H1 (cell line): Measurements from ENCODE around the gene AGR2. TPM values are rescaled to one million over a fixed set of nuclear protein-coding genes. Genes with fewer than 3 reads are reported as not detected.

Experiments
- CTCF ChIA-PET: fragments of 300-600 bp; sonication (Branson Sonifier 250); formaldehyde crosslinking; loops from one replicate; lab custom pipeline; 2021; ENCODE audit not compliant: partially characterized antibody; lab: Charles Lee
- POLR2A ChIA-PET: fragments of 300-600 bp; sonication (Branson Sonifier 250); formaldehyde crosslinking; loops from one replicate; lab custom pipeline; 2021; ENCODE audit warnings: inconsistent platforms; ENCODE audit not compliant: partially characterized antibody; lab: Charles Lee
- DNase-seq, 2 experiments: peaks; one replicate each; pipeline versions ENCODE4 v3.0.0 to v3.0.0-alpha.2; 2010 to 2022; ENCODE audit warnings: low spot score in 2 of 2, low read depth in 1 of 2, mixed read lengths in 1 of 2
- FAIRE-seq: peaks from 2 replicates; lab custom pipeline; 2011; peaks lifted over from hg19 to GRCh38; lab: Jason Lieb, UNC
- H2AFZ ChIP-seq: 2 replicates; pipeline ENCODE4 v1.8.1; 2012; ENCODE audit warnings: low read length, inconsistent platforms
- H2AK5ac ChIP-seq: 2 replicates; pipeline ENCODE4 v1.6.1; 2013; ENCODE audit warnings: low read depth, low read length
- H2BK120ac ChIP-seq: replicated peaks from 2 replicates; pipeline ENCODE3; 2013; ENCODE audit warnings: low read depth, low read length, inconsistent platforms
- H2BK12ac ChIP-seq: 2 replicates; pipeline ENCODE4 v1.6.1; 2013; ENCODE audit warnings: low read depth, low read length
- H2BK15ac ChIP-seq: 2 replicates; pipeline ENCODE4 v1.6.1; 2013; ENCODE audit warnings: low read length
- H2BK20ac ChIP-seq: 2 replicates; pipeline ENCODE4 v1.6.1; 2013; ENCODE audit warnings: low read length
- H2BK5ac ChIP-seq: 2 replicates; pipeline ENCODE4 v1.6.1; 2013; ENCODE audit warnings: low read depth, low read length
- H3K14ac ChIP-seq: 2 replicates; pipeline ENCODE4 v1.6.1; 2013; ENCODE audit warnings: inconsistent platforms; ENCODE audit not compliant: insufficient read length
- H3K18ac ChIP-seq: 2 replicates; pipeline ENCODE4 v1.6.1; 2013; ENCODE audit warnings: low read length; ENCODE audit errors: extremely low read depth
- H3K23ac ChIP-seq: 2 replicates; pipeline ENCODE4 v1.6.1; 2013; ENCODE audit warnings: inconsistent platforms; ENCODE audit not compliant: insufficient read length
- H3K23me2 ChIP-seq: 2 replicates; pipeline ENCODE4 v1.6.1; 2013; ENCODE audit warnings: low read depth, low read length
- H3K27ac ChIP-seq: 2 replicates; pipeline ENCODE4 v1.6.1; 2011; ENCODE audit warnings: low read depth, low read length, inconsistent platforms
- H3K27me3 ChIP-seq, 4 experiments: replicated peaks in 1 of 4; 1 replicate in 1 of 4; 2 replicates in 3 of 4; pipeline versions ENCODE4 v1.6.1 to v1.8.1; 2011 to 2013; ENCODE audit warnings: low read length in 3 of 4, mild to moderate bottlenecking in 3 of 4, inconsistent platforms in 2 of 4, mixed read lengths in 2 of 4, moderate library complexity in 1 of 4; ENCODE audit not compliant: control insufficient read depth in 3 of 4, insufficient read depth in 3 of 4; ENCODE audit errors: extremely low read depth in 1 of 4
- H3K36me3 ChIP-seq, 4 experiments: 2 replicates each; pipeline versions ENCODE4 v1.6.1 to v1.8.1; 2011 to 2013; ENCODE audit warnings: mild to moderate bottlenecking in 4 of 4, low read length in 3 of 4, moderate library complexity in 2 of 4, control low read depth in 1 of 4, inconsistent platforms in 1 of 4; ENCODE audit not compliant: insufficient read depth in 4 of 4, control insufficient read depth in 2 of 4
- H3K4ac ChIP-seq: replicated peaks from 2 replicates; pipeline ENCODE3; 2013; ENCODE audit warnings: low read length, low read depth, mixed read lengths, inconsistent platforms; ENCODE audit not compliant: insufficient read length
- H3K4me1 ChIP-seq, 4 experiments: replicated peaks in 1 of 4; 1 replicate in 1 of 4; 2 replicates in 3 of 4; pipeline versions ENCODE4 v1.6.1 to v1.8.1; 2011 to 2013; ENCODE audit warnings: low read length in 3 of 4, inconsistent platforms in 2 of 4, mixed read lengths in 1 of 4; ENCODE audit not compliant: insufficient read depth in 4 of 4, control insufficient read depth in 3 of 4
- H3K4me2 ChIP-seq, 2 experiments: 2 replicates each; pipeline versions ENCODE4 v1.6.1 to v1.8.1; 2011 to 2013; ENCODE audit warnings: low read depth in 2 of 2, low read length in 2 of 2, control low read depth in 1 of 2, inconsistent platforms in 1 of 2, mild to moderate bottlenecking in 1 of 2; ENCODE audit not compliant: insufficient read depth in 1 of 2
- H3K4me3 ChIP-seq, 4 experiments: fragments of 200-600, 300-600 bp in 1 of 4; sonication (generic), shearing (Covaris generic), sonication (Bioruptor Twin) in 1 of 4; 2 replicates each; pipeline versions ENCODE4 v1.5.1 to v1.8.1; 2011 to 2016; ENCODE audit warnings: low read length in 4 of 4, low read depth in 3 of 4, control low read depth in 2 of 4, inconsistent platforms in 2 of 4, mild to moderate bottlenecking in 2 of 4, mixed read lengths in 1 of 4, moderate library complexity in 1 of 4; ENCODE audit not compliant: insufficient read depth in 2 of 4; ENCODE audit errors: extremely low read depth in 1 of 4
- H3K56ac ChIP-seq: replicated peaks from 2 replicates; pipeline ENCODE3; 2013; ENCODE audit warnings: low read depth, mild to moderate bottlenecking, mixed read lengths, low read length, inconsistent platforms; ENCODE audit not compliant: insufficient read length
- H3K79me1 ChIP-seq: 2 replicates; pipeline ENCODE4 v1.6.1; 2013; ENCODE audit warnings: low read depth, low read length, control low read depth
- H3K79me2 ChIP-seq, 2 experiments: 2 replicates each; pipeline versions ENCODE4 v1.6.1 to v1.8.1; 2012 to 2013; ENCODE audit warnings: low read length in 2 of 2, mild to moderate bottlenecking in 2 of 2, inconsistent platforms in 1 of 2; ENCODE audit not compliant: insufficient read depth in 2 of 2, control insufficient read depth in 1 of 2
- H3K9ac ChIP-seq, 4 experiments: replicated peaks in 1 of 4; 1 replicate in 1 of 4; 2 replicates in 3 of 4; pipeline versions ENCODE4 v1.6.1 to v1.8.1; 2011 to 2013; ENCODE audit warnings: low read depth in 3 of 4, low read length in 3 of 4, control low read depth in 2 of 4, mild to moderate bottlenecking in 2 of 4, moderate library complexity in 2 of 4, inconsistent platforms in 1 of 4; ENCODE audit errors: extremely low read depth in 1 of 4
- H3K9me3 ChIP-seq, 2 experiments: 2 replicates each; pipeline versions ENCODE4 v1.6.1 to v1.8.1; 2012 to 2013; ENCODE audit warnings: mild to moderate bottlenecking in 2 of 2, moderate library complexity in 2 of 2, control low read depth in 1 of 2, inconsistent platforms in 1 of 2, low read depth in 1 of 2, low read length in 1 of 2, mixed read lengths in 1 of 2; ENCODE audit not compliant: insufficient read depth in 2 of 2
- H4K20me1 ChIP-seq, 2 experiments: replicated peaks in 1 of 2; 2 replicates each; pipeline versions ENCODE3 to v1.8.1; 2011 to 2013; ENCODE audit warnings: inconsistent platforms in 2 of 2, low read length in 2 of 2, mild to moderate bottlenecking in 1 of 2; ENCODE audit not compliant: insufficient read depth in 2 of 2, control insufficient read depth in 1 of 2
- H4K5ac ChIP-seq: 2 replicates; pipeline ENCODE4 v1.6.1; 2013; ENCODE audit warnings: low read length, low read depth, mixed read lengths, inconsistent platforms; ENCODE audit not compliant: insufficient read length
- H4K8ac ChIP-seq: 2 replicates; pipeline ENCODE4 v1.8.0; 2013; ENCODE audit warnings: mild to moderate bottlenecking, moderate library complexity, low read length, inconsistent platforms; ENCODE audit not compliant: insufficient read depth; ENCODE audit errors: extremely low read depth
- H4K91ac ChIP-seq: replicated peaks from 2 replicates; pipeline ENCODE3; 2013; ENCODE audit warnings: low read length, mixed read lengths, inconsistent platforms; ENCODE audit not compliant: insufficient read length
- ASH2L ChIP-seq: fragments of 200-600, 300-600 bp; sonication (generic); IDR thresholded peaks from one replicate; pipeline ENCODE4 v1.7.1; 2017; ENCODE audit warnings: low read length
- CTBP2 ChIP-seq: IDR thresholded peaks from 2 replicates; pipeline ENCODE4 v1.7.0; 2011; ENCODE audit warnings: borderline replicate concordance, mild to moderate bottlenecking, moderate library complexity, mixed read lengths, low read length; ENCODE audit not compliant: insufficient read depth, insufficient read length
- CTCF ChIP-seq, 3 experiments: IDR thresholded peaks; 1 replicate in 2 of 3; 2 replicates in 1 of 3; pipeline versions ENCODE4 v1.5.1 to v1.6.1; 2011; ENCODE audit warnings: low read length in 3 of 3, mild to moderate bottlenecking in 3 of 3, inconsistent platforms in 2 of 3, low read depth in 1 of 3, moderate library complexity in 1 of 3; ENCODE audit not compliant: insufficient read depth in 1 of 3; ENCODE audit errors: control extremely low read depth in 1 of 3
- EGR1 ChIP-seq: IDR thresholded peaks from 2 replicates; pipeline ENCODE4 v1.6.1; 2011; ENCODE audit warnings: low read depth, low read length, borderline replicate concordance
- MAX ChIP-seq: IDR thresholded peaks from 2 replicates; pipeline ENCODE4 v1.6.1; 2012; ENCODE audit warnings: inconsistent platforms
- RBBP5 ChIP-seq: IDR thresholded peaks from 2 replicates; pipeline ENCODE4 v1.7.1; 2012; ENCODE audit warnings: low read depth, mild to moderate bottlenecking, inconsistent platforms, low read length, moderate library complexity, borderline replicate concordance
- SAP30 ChIP-seq: fragments of 300-600 bp; sonication (generic); IDR thresholded peaks from 2 replicates; pipeline ENCODE4 v1.7.1; 2012; ENCODE audit warnings: low read length, moderate library complexity, mild to moderate bottlenecking, inconsistent platforms; ENCODE audit not compliant: insufficient read depth, insufficient replicate concordance
- SP2 ChIP-seq: IDR thresholded peaks from 2 replicates; pipeline ENCODE4 v1.6.1; 2012; ENCODE audit warnings: mild to moderate bottlenecking, low read length, inconsistent platforms
- TEAD4 ChIP-seq: IDR thresholded peaks from 2 replicates; pipeline ENCODE4 v1.6.1; 2012; ENCODE audit warnings: low read depth, low read length, inconsistent platforms, mixed read lengths
- WGBS, 2 experiments: shearing (Covaris generic) in 1 of 2; methylation state at CpG; one replicate each; pipeline versions ENCODE4 v1.1.6 to v1.1.7; 2013 to 2015; ENCODE audit warnings: low lambda C conversion rate in 2 of 2, mixed read lengths in 2 of 2, inconsistent platforms in 1 of 2, low coverage in 1 of 2, missing lambda C conversion rate in 1 of 2; ENCODE audit not compliant: insufficient replicate concordance in 2 of 2, insufficient coverage in 1 of 2, insufficient read length in 1 of 2; ENCODE audit errors: extremely low coverage in 1 of 2, missing lambda C conversion rate in 1 of 2; 5-methylcytosine and 5-hydroxymethylcytosine counted together
- polyA plus RNA-seq, 7 experiments: library from polyadenylated mRNA; depleted of rRNA in 3 of 7; stranded (reverse) in 5 of 7; unstranded in 2 of 7; fragments of >200 nt in 5 of 7; fragments of 200-250 nt in 2 of 7; gene quantifications; 1 replicate in 5 of 7; 2 replicates in 1 of 7; 4 replicates in 1 of 7; pipeline versions ENCODE4 v1.2.1 to v1.2.3, GENCODE V29; 2011 to 2013; ENCODE audit warnings: missing spikeins in 2 of 7, mixed read lengths in 2 of 7
- total RNA-seq: library from RNA; stranded (reverse); fragmentation: NEBNext Ultra II Directional; extraction: Animal tissue kit (Norgen Biotek cat#: 25700); gene quantifications from 2 replicates; pipeline ENCODE4 v1.2.1, GENCODE V29; 2021
- TF ChIP-seq, protein P1 (sequence below): IDR thresholded peaks from 2 replicates; pipeline ENCODE4 v1.6.1; 2011; ENCODE audit warnings: low read depth, mild to moderate bottlenecking, low read length; ENCODE audit not compliant: insufficient read depth

AGR2 gene
- total and polyA plus RNA-seq, 2 of the 8 experiments (the other 6 are each of a cell fraction or from before 2014, with no cell fraction given) = not detected

DNA sequence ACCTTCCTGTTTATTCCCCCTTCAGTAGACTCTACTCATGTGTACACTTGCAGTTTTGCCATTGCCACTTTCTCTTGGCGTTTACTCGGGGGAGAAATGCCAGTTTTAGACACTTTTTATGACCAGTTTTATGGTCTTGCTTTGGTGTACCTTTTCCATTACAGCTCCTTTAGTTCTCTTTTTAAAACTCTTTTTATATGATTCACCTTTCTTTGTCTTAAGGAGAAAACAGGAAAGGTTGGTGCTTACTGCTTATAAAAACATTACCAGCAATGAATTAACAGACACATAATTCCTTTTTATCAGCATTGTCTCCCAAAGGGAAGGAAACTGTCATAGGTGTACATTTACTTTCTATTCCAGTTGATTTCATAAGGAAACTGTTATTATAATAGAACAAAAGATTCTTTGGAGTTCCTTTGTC lies 39.4 kb downstream of the AGR2 start:
- peaks cover 0 to 24% of the 10 kb centered on the region in 2 experiments; a peak in 2 of 4 replicates for H3K79me2 ChIP-seq
- H3K9me3 ChIP-seq = no peaks in the 10 kb centered on the region
- no peak overlapping the region for H3K4me2 ChIP-seq
- ChIA-PET POLR2A (interaction anchor here (0.6 kb wide), 1 partner anchor 533 kb away, joined by 3 read pairs; no protein-coding TSS in a partner anchor), CTCF (interaction anchor here (2.1 kb wide), 1 partner anchor 34 kb away, joined by 5 read pairs; no protein-coding TSS in a partner anchor)
- no peak overlapping the region for H4K91ac ChIP-seq
- H3K18ac ChIP-seq = no peak overlapping the region
- no peak overlapping the region for H4K5ac ChIP-seq
- peaks cover 0 to under 1% (median 0%) of the 10 kb centered on the region in 4 experiments; a peak in 1 of 7 replicates for H3K4me1 ChIP-seq
- H4K8ac ChIP-seq = no peak overlapping the region
- no peak overlapping the region for H3K14ac ChIP-seq
- DNase-seq = no peak
- no peak overlapping the region for H2BK15ac ChIP-seq
- no peaks in the 10 kb centered on the region for H3K36me3 ChIP-seq
- H2BK20ac ChIP-seq = no peak overlapping the region
- no peak overlapping the region for H3K4me3 ChIP-seq
- H3K9ac ChIP-seq = no peak overlapping the region
- H3K4ac ChIP-seq = no peak overlapping the region
- H3K23ac ChIP-seq = no peak overlapping the region
- WGBS, 2 experiments = 92% methylated on average over 2 of the region's 2 CpGs; no CpG with 5 or more reads in 1 of the 2 experiments
- H3K23me2 ChIP-seq = no peaks in the 10 kb centered on the region
- no peak overlapping the region for H2BK12ac ChIP-seq
- no peaks in the 10 kb centered on the region for H3K27me3 ChIP-seq
- H4K20me1 ChIP-seq = no peaks in the 10 kb centered on the region
- no peaks in the 10 kb centered on the region for H3K79me1 ChIP-seq
- H2AFZ ChIP-seq = no peak overlapping the region
- no peak overlapping the region for H3K27ac ChIP-seq
- H2BK120ac ChIP-seq = no peak overlapping the region
- H2BK5ac ChIP-seq = no peak overlapping the region
- no peak for FAIRE-seq
- H2AK5ac ChIP-seq = no peak overlapping the region
- H3K56ac ChIP-seq = no peak overlapping the region
- no peak for TF ChIP-seq TEAD4
- TF ChIP-seq MAX = no peak
- TF ChIP-seq SP2 = no peak
- TF ChIP-seq, protein P1, sequence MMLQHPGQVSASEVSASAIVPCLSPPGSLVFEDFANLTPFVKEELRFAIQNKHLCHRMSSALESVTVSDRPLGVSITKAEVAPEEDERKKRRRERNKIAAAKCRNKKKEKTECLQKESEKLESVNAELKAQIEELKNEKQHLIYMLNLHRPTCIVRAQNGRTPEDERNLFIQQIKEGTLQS = no peak
- TF ChIP-seq RBBP5 = no peak
- no peak for TF ChIP-seq SAP30
- no peak for TF ChIP-seq EGR1
- no peak for TF ChIP-seq ASH2L
- no peak for TF ChIP-seq CTBP2
- TF ChIP-seq CTCF (IDR thresholded peaks at IDR 0.05; ENCODE audit: control extremely low read depth in 1 of 3, insufficient read depth in 1 of 3, low read depth in 1 of 3, low read length in 3 of 3) = no peak
